HG03354 (cell line): ENCODE results near the gene DENND11.
"Not testable (repeated sequence)": the region's sequence is repeated elsewhere in the genome, so short reads cannot be mapped to it uniquely, and the experiment has no call there.

Experiments used
- ATAC-seq: cut with Tn5 transposase; IDR thresholded peaks from one replicate; pipeline ENCODE4 v1.9.1; 2021; ENCODE audit warnings: mild to moderate bottlenecking; ENCODE audit not compliant: unreplicated experiment, poor library complexity, severe bottlenecking

DENND11 gene

DNA sequence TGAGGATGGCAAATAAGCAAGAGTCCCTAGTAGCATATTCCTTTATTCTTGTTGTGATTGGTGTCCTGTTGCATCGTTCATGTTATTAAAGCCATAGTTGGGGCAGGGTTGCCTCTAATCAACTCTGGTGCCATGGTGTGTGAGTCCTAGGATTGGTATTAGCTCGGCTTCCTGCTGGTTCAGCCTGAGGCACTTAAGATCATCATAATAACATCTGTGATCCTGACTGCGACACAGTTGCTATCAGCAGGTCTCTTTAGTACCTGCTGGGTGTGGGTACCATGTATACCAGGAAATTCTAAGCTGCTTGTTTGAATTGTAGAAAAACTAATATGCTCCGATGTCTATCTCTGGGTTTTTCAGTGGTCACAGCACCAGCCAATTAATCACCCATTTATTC lies 7.8 kb upstream of the DENND11 start:
- no peak for ATAC-seq

GRCh38 chr7:141709318-141709717 lies 7.4 kb upstream of the DENND11 start:
- ATAC-seq: no peak

GRCh38 chr7:141708351-141708750 lies 6.4 kb upstream of the DENND11 start, which contains the start of gene WEE2:
TSS of gene WEE2 (plus strand) at chr7:141708353. CDS start at chr7:141708759, 406 bp downstream.
- ATAC-seq: no peak

- no peak for ATAC-seq
These were observed 4.5 kb upstream of the DENND11 start for GRCh38 chr7:141706239-141707064.

GRCh38 chr7:141704741-141705140 lies 2.8 kb upstream of the DENND11 start:
- ATAC-seq: no peak

- no peak for ATAC-seq
These were observed 2.1 kb upstream of the DENND11 start for GRCh38 chr7:141704112-141704511.

DNA sequence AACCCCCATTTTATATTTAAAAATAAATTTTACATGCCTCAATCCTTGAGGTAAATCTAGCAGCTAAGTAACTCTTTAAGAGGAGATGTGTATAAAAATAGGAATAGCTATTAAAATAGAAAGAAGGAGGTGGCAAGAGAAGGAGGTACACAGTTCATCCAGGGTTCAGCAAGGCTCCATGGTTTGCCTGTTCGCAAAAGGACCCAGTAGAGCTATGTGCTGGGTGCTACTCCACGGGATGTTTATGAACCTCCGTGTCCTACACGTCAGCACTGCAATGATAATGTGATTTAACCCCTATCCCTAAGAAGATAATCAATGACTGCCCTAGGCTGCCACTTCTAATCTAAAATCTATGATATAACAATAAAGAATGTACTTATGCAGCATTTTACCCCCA lies 926 bp upstream of the DENND11 start:
- ATAC-seq: no peak

DNA sequence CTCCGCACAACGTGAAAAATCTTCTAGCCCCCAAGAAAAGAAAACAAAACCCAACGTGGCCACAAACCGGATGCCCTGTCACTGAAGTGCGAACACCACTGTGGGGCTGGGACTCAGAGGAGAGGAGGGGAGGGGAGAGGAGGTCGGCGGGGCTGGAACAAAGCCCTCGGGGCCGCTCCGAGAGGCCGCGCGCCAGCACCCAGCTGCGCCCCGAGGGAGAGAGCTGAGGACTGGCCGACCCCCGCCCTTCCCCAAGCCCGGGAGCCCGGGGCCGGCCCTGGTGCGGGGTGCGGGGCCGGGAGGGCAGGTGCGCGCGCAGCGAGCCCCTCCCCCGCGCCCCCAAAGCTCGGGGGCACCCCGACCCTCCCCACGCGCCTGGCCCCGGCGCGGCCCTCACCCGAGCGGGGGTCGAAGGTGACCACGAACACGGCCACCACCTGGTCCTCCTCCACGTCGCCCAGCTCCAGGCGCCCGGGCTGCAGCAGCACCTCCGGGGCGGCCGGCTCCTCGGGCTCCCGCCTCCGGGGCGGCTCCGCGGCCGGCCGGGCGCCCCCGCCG lies 398 bp downstream of the DENND11 start:
- ATAC-seq: peak; percentile 88

DNA sequence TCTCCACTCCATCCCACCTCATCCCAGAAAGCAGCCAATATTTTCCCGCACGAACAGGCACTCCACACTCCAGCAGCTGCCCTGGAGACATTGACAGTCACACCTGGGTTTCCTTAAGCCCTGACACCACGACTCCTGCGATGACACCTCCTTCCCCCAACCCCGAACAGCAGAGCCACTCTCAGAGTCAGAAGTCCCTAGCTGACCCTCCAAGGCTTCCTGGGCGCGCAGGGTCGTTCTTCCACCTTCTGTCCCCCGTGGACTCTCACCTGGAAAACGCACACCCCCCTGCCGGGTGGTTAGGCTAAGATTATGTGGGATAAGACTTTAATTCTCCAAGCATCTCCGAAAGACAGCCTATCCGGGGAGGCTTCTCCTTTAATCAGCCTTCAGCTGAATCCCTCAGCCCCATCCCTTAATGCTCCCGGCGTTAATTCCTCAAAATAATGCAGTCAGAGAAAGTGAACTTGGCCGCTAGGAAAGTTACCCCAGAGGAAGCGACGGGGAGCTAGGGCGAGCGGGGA lies 1.1 kb downstream of the DENND11 start:
- peak; percentile 0 for ATAC-seq

GRCh38 chr7:141700296-141700847 lies 1.6 kb downstream of the DENND11 start:
- no peak for ATAC-seq

DNA sequence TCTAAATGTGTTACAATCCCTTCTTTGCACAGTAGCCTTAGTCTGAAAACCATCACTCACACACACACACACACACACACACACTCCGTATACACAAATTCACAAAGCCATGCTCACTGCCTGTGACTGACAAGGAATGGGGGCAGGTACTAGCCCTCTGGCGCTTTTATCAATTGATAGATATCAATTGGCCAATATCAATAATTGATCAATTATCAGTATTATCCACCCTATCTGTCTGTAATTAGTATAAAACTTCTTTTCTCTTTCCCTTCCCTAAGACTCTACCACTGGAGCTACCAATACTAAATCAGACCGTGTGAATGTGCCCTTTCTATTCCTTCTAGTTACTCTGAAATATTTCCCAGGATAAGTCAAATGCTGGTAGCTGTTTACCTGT lies 2.1 kb downstream of the DENND11 start:
- no peak for ATAC-seq

DNA sequence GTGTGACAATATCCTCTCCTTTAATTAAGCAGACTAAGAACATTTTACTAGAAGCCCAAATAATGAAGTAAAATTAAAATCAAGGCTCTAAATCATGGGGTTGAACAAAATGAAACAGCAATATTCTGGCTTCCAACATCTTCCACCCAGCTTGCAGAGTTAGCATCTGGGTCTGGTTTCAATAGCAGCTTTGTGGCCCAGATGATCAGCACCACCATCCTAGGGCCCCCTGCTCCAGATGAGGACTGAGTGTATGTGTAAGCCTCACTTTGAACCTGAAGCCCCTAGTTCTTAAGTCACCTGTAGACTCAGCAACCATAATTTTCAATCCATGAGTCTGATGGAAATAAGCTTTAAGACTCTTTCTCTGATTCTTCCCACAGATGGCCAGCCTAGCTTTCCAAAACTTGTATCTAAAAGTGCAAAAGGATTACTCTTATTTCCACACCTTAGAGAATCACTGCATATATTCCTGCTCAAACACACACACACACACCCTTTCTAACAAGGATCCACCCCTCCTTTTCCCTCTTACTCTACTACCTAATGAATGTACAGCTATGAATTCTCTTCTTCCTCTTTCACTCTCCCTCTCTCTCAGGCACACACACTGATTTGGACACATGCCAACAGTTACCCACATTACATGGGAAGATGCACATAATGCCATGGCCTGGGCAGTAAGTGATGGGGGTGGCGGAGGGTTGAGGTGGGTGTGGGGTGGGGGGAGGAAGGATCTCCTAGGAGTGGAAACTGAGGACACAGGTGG lies 3.5 kb downstream of the DENND11 start:
- no peak for ATAC-seq

- no peak for ATAC-seq
These were observed 4.6 kb downstream of the DENND11 start for GRCh38 chr7:141697211-141697871.

DNA sequence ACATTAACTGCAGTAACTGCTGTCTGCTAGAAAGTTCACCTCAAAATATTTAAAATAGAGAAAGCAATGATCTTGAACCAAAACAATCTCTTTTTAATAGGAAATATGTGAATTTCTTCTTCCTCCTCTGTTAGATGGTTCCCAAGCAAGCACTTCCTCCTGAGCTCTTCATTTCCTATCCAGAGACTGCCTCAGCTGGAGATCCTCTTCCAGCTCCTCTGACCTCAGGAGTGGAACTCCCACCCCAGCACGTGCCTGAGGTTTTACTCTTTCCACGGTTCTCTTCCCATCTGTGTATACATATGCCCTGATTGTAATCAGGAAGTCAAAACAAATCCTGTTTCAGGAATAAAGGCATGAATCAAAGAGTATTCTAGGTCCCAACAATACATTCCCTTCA lies 5.6 kb downstream of the DENND11 start:
- no peak for ATAC-seq

GRCh38 chr7:141695803-141696289 lies 6.1 kb downstream of the DENND11 start:
- ATAC-seq: no peak

DNA sequence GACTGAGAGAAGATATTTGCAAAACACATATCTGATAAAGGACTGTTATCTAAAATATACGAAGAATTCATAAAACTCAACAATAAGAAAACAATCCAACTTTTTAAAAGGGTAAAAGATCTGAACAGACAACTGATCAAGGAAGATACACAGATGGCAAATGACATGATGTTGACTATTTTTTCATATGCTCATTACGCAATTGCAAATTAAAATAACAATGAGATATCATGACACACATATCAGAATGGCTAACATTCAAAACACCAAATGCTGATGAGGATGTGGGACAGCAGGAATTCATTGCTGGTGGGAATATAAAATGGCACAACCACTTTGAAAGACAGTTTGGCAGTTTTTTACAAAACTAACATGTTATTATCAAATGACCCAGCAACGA lies 8.9 kb downstream of the DENND11 start:
- ATAC-seq: no peak

DNA sequence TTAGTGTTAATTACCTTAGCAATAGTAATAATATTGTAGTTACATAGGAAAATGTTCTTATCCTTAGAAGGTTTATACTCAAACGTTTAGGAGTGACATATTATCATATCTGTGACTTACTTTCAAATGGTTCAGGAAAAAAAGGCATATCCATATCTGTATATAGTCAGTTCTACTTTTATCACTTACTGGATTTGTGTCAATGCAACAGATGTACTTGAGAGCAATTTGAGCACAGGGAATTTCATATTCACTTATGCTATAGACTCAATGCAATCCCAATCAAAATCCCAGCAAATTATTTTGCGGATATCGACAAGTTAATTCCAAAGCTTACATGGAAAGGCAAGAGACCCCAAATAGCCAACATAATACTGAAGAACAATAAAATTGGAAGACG lies 10.0 kb downstream of the DENND11 start:
- ATAC-seq: no peak

DNA sequence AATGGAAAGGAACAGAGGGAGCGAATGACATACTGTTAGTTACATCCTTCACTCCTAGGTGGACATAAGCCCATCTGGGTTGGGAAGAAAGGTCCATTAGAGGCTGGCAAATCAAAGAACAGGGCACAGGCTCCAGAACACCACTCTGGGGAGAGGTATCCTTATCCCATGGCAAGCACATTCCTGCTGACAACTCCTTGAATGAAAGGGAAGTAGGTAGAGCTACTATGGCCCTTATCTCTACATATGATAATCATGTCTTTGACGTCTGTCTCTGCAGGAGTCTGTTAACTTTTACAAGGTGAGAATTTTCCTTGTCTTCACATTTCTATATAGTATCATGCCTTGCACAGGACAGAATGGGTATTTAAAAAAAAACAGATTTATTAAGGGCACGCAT lies 10.4 kb downstream of the DENND11 start:
- no peak for ATAC-seq

DNA sequence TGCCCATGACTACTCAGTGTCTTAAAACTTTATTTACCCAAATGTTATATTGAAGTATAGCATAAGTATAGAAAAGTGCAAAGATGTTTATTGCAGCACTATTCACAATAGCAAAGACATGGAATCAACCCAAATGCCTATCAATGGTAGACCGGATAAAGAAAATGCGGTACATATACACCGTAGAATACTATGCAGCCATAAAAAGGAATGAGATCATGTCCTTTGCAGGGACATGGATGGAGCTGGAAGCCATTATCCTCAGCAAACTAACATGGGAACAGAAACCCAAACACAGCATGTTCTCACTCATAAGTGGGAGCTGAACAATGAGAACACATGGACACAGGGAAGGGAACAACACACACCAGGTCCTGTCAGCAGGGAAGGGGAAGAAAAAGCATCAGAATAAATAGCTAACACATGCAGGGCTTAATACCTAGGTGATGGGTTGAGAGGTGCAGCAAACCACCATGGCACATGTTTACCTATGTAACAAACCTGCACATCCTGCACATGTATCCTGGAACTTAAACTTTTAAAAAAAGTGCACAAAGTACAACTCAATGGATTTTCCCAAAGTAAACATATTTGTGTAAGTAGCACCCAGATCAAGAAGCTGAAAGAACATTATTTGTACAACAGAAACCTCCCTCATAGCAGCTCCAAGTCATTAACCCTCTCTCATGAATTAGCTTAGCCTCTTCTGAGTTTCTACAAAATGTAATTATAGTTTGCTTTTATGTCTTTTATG lies 12.7 kb downstream of the DENND11 start:
- not testable (repeated sequence) for ATAC-seq
